GM12892 (cell line): ENCODE measurements around the gene UQCC3.

Experiments
- DNase-seq: peaks from one replicate; pipeline ENCODE4 v3.0.0; 2011; ENCODE audit not compliant: insufficient read length
- FAIRE-seq: peaks from 2 replicates; lab custom pipeline; 2011; peaks lifted over from hg19 to GRCh38; lab: Jason Lieb, UNC
- POLR2A ChIP-seq: IDR thresholded peaks from 2 replicates; pipeline ENCODE4 v1.6.1; 2011; ENCODE audit warnings: low read depth, low read length, control low read depth
- POLR2AphosphoS5 ChIP-seq: IDR thresholded peaks from 2 replicates; pipeline ENCODE4 v1.6.1; 2011; ENCODE audit warnings: low read depth, low read length, control low read depth
- TAF1 ChIP-seq: IDR thresholded peaks from 2 replicates; pipeline ENCODE4 v1.6.1; 2011; ENCODE audit warnings: low read depth, mild to moderate bottlenecking, control low read depth, low read length, borderline replicate concordance

Gene UQCC3

GRCh38 chr11:62716816-62717215 is 45.3 kb downstream of the UQCC3 start:
- FAIRE-seq (no peak), DNase-seq (no peak)
- TF ChIP-seq TAF1 = no peak
- TF ChIP-seq POLR2A = no peak
- no peak for TF ChIP-seq POLR2AphosphoS5

- DNase-seq (no peak), FAIRE-seq (no peak)
- no peak for TF ChIP-seq POLR2AphosphoS5
- TF ChIP-seq TAF1 = no peak
- no peak for TF ChIP-seq POLR2A
Observed at GRCh38 chr11:62719302-62719978, 48.0 kb downstream of the UQCC3 start.

- FAIRE-seq (no peak), DNase-seq (no peak)
- TF ChIP-seq POLR2A = no peak
- TF ChIP-seq TAF1 = no peak
- no peak for TF ChIP-seq POLR2AphosphoS5
Observed at GRCh38 chr11:62721994-62722393, 50.5 kb downstream of the UQCC3 start.
